Smooth muscle cell (in vitro differentiated cells): ENCODE results near the gene EPHA6. TPM values are rescaled to one million over a fixed set of nuclear protein-coding genes. Genes with fewer than 3 reads are reported as not detected.
A peak's percentile ranks its signal among the peaks of the same experiment; 100 is the strongest.

Source experiments
- DNase-seq: peaks from one replicate; lab custom pipeline; 2025; ENCODE audit not compliant: unreplicated experiment; lab: John Stamatoyannopoulos, UW
- H2AFZ ChIP-seq: fragments of 200-600 bp; sonication (generic); 2 replicates; pipeline ENCODE4 v1.6.0; 2016; ENCODE audit warnings: antibody characterized with exemption, low read depth, mild to moderate bottlenecking
- H3F3A ChIP-seq: fragments of 200-600 bp; sonication (generic); 2 replicates; pipeline ENCODE4 v1.6.0; 2017; ENCODE audit warnings: antibody characterized with exemption, low read depth
- H3K27ac ChIP-seq: fragments of 200-600 bp; sonication (generic); 2 replicates; pipeline ENCODE4 v1.5.1; 2016; ENCODE audit warnings: low read depth, mild to moderate bottlenecking
- H3K27me3 ChIP-seq: fragments of 200-600 bp; sonication (generic); 2 replicates; pipeline ENCODE4 v1.6.1; 2016; ENCODE audit warnings: low read depth, mild to moderate bottlenecking
- H3K36me3 ChIP-seq: fragments of 200-600 bp; sonication (generic); 2 replicates; pipeline ENCODE4 v1.5.1; 2016; ENCODE audit warnings: low read depth
- H3K4me1 ChIP-seq: fragments of 200-600 bp; sonication (generic); 2 replicates; pipeline ENCODE4 v1.5.1; 2016; ENCODE audit warnings: low read depth
- H3K4me2 ChIP-seq: fragments of 200-600 bp; sonication (generic); 2 replicates; pipeline ENCODE4 v1.6.0; 2016; ENCODE audit warnings: mild to moderate bottlenecking
- H3K4me3 ChIP-seq: fragments of 200-600 bp; sonication (generic); 2 replicates; pipeline ENCODE4 v1.5.1; 2016; ENCODE audit warnings: mild to moderate bottlenecking
- H3K79me2 ChIP-seq: fragments of 200-600 bp; sonication (generic); 2 replicates; pipeline ENCODE4 v1.6.0; 2016; ENCODE audit warnings: low read depth, mild to moderate bottlenecking
- H3K9ac ChIP-seq: fragments of 200-600 bp; sonication (generic); 2 replicates; pipeline ENCODE4 v1.6.0; 2016; ENCODE audit warnings: low read depth
- H3K9me3 ChIP-seq: fragments of 200-600 bp; sonication (generic); replicated peaks from 2 replicates; pipeline ENCODE4 v1.5.1; 2016; ENCODE audit warnings: low read depth
- H4K20me1 ChIP-seq: fragments of 200-600 bp; sonication (generic); 2 replicates; pipeline ENCODE4 v1.6.0; 2016; ENCODE audit warnings: low read depth
- CTCF ChIP-seq: fragments of 200-600 bp; sonication (generic); IDR thresholded peaks from 2 replicates; pipeline ENCODE4 v1.5.1; 2017; ENCODE audit warnings: borderline replicate concordance, mild to moderate bottlenecking, antibody characterized with exemption; ENCODE audit not compliant: insufficient read depth, poor library complexity, severe bottlenecking
- WGBS: methylation state at CpG from one replicate; pipeline ENCODE4 v1.1.7; 2016; ENCODE audit warnings: low lambda C conversion rate; 5-methylcytosine and 5-hydroxymethylcytosine counted together
- polyA plus RNA-seq: library from polyadenylated mRNA; unstranded; fragments of >200 nt; fragmentation: Nextera tagmentation; extraction: Ambion mirVana; gene quantifications from 2 replicates; pipeline ENCODE4 v1.2.1, GENCODE V29; 2016
- total RNA-seq: library from RNA; depleted of rRNA; stranded (reverse); fragments of >200 nt; gene quantifications from 2 replicates; pipeline ENCODE4 v1.2.3, GENCODE V29; 2014

The EPHA6 gene
- total and polyA plus RNA-seq, 2 experiments from 2014 or later: 0.36 to 0.51 TPM

- Histone ChIP-seq H3K27me3 (no peaks in the 10 kb centered on the region), H4K20me1 (no peaks in the 10 kb centered on the region), H3K9ac (no peak overlapping the region), H3K36me3 (no peaks in the 10 kb centered on the region), H3K27ac (no peak overlapping the region), H3K79me2 (no peaks in the 10 kb centered on the region), H3K4me3 (no peak overlapping the region), H3K4me2 (no peak overlapping the region), H3K9me3 (no peaks in the 10 kb centered on the region), H2AFZ (no peak overlapping the region), H3K4me1 (no peaks in the 10 kb centered on the region), H3F3A (no peaks in the 10 kb centered on the region)
- DNase-seq: no peak
- TF ChIP-seq CTCF: no peak
- WGBS: 90% methylated on average over 2 of the region's 2 CpGs
Measured at GRCh38 chr3:96852849-96853248, 38.5 kb downstream of the EPHA6 start.

GRCh38 chr3:96860882-96861281 lies 46.5 kb downstream of the EPHA6 start:
- 64% methylated on average over 1 of the region's 1 CpG for WGBS
- no peak for DNase-seq

GRCh38 chr3:96863129-96863740 lies 48.8 kb downstream of the EPHA6 start:
- no peaks in the 10 kb centered on the region for H4K20me1 ChIP-seq
- no peaks in the 10 kb centered on the region for H3K9me3 ChIP-seq
- WGBS: 6% methylated on average over 1 of the region's 1 CpG
- no peaks in the 10 kb centered on the region for H3K27me3 ChIP-seq
- no peak for DNase-seq
- no peak overlapping the region for H2AFZ ChIP-seq
- no peaks in the 10 kb centered on the region for H3K79me2 ChIP-seq
- H3F3A ChIP-seq: no peaks in the 10 kb centered on the region
- no peak overlapping the region for H3K4me3 ChIP-seq
- H3K4me2 ChIP-seq: no peak overlapping the region
- H3K4me1 ChIP-seq: no peaks in the 10 kb centered on the region
- H3K27ac ChIP-seq: no peak overlapping the region
- no peak overlapping the region for H3K9ac ChIP-seq
- TF ChIP-seq CTCF: peak; percentile 90
- H3K36me3 ChIP-seq: no peaks in the 10 kb centered on the region

More at GRCh38 chr3:96860882-96861281, 46.5 kb downstream of the EPHA6 start:
- Histone ChIP-seq H3K79me2 (no peaks in the 10 kb centered on the region), H3K27ac (no peak overlapping the region), H3K36me3 (no peaks in the 10 kb centered on the region), H3K9ac (no peak overlapping the region), H3F3A (no peaks in the 10 kb centered on the region), H3K4me2 (no peak overlapping the region), H4K20me1 (no peaks in the 10 kb centered on the region), H3K9me3 (no peaks in the 10 kb centered on the region), H3K4me1 (no peaks in the 10 kb centered on the region), H3K27me3 (no peaks in the 10 kb centered on the region), H2AFZ (no peak overlapping the region), H3K4me3 (no peak overlapping the region)
- no peak for TF ChIP-seq CTCF

GRCh38 chr3:96865605-96866004 lies 51.2 kb downstream of the EPHA6 start:
- no peaks in the 10 kb centered on the region for H3K4me1 ChIP-seq
- no peaks in the 10 kb centered on the region for H3K36me3 ChIP-seq
- no peak for TF ChIP-seq CTCF
- no peaks in the 10 kb centered on the region for H3K9me3 ChIP-seq
- H3K27ac ChIP-seq: no peak overlapping the region
- no peaks in the 10 kb centered on the region for H3K79me2 ChIP-seq
- no peak for DNase-seq
- H2AFZ ChIP-seq: no peak overlapping the region
- H3K4me3 ChIP-seq: no peak overlapping the region
- no peak overlapping the region for H3K4me2 ChIP-seq
- no peak overlapping the region for H3K9ac ChIP-seq
- no peaks in the 10 kb centered on the region for H3F3A ChIP-seq
- no peaks in the 10 kb centered on the region for H3K27me3 ChIP-seq
- H4K20me1 ChIP-seq: no peaks in the 10 kb centered on the region
- WGBS: 79% methylated on average over 2 of the region's 2 CpGs
